HG03469 (cell line): ENCODE measurements around the gene DNAH14.

Source experiments
- ATAC-seq: cut with Tn5 transposase; IDR thresholded peaks from one replicate; pipeline ENCODE4 v1.9.1; 2021; ENCODE audit warnings: mild to moderate bottlenecking, moderate library complexity, moderate number of reproducible peaks; ENCODE audit not compliant: unreplicated experiment

The DNAH14 gene

GRCh38 chr1:225424562-225425200 lies 495.2 kb downstream of the DNAH14 start:
- no peak for ATAC-seq

DNA sequence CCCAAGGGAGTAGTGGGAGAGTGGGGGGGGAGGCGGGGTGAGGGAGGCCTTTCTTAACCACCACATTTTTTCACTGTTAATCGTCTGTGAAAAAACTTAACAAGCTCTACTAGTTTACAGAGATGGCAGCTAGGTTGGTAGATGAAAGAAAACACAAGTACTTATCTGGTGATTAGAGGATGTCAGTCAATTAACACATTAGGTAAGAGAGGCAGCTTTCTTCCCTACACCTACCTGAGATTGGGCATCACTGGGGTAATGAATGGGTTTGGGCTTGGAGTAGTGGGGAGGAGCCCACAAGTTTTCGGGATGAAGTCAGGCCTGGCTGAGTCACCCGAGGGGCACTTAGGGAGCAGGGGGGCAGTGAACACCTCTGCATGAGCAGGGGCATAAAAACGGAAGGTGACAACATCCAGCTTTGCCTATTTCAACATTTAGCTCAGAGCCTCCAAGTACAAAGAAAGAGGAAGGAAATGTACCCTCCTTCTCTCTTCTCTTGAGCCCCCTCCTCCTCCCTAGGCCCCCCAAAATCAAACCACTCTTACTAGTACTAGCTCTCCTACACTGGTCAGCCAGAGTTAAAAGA lies 495.8 kb downstream of the DNAH14 start:
- no peak for ATAC-seq

DNA sequence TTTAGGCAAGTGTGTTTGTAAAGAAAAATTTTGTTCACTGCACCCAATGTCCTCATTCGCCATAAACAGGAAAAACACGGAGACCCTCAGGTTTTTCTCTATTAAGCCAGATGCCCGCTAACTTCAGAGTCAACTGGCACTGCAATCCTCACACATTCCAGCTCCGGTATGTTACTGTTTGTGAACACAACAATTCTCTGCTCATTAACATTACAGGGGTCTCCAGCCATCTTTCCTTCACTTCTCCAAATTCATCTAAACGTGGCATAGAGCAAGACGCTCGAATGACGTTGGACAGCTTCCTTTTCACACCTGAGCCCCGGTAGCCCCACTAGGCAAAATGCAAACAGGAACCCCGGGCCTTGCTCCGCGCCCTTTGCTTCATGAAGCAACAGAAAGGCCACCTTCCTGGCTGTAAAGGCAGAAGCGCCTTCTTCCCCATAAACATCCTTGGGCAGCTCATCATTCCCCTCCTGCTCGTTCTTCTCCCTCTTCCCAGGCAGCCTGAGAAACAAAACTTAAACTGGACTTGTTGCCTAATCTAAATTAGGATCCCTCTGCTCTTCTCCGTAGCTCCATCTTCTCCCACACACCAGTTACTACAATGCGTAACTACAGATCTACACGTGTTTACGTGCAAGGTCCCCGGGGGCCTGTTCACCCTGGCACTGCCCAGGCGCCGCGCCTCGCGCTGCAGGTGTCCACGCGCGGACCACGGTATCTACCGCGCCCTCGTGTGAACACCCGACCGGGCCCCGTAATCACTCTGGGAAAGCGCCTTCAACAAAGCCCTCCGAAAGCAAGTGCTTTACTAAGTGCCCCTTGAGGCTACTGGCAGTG lies 497.1 kb downstream of the DNAH14 start:
- no peak for ATAC-seq

DNA sequence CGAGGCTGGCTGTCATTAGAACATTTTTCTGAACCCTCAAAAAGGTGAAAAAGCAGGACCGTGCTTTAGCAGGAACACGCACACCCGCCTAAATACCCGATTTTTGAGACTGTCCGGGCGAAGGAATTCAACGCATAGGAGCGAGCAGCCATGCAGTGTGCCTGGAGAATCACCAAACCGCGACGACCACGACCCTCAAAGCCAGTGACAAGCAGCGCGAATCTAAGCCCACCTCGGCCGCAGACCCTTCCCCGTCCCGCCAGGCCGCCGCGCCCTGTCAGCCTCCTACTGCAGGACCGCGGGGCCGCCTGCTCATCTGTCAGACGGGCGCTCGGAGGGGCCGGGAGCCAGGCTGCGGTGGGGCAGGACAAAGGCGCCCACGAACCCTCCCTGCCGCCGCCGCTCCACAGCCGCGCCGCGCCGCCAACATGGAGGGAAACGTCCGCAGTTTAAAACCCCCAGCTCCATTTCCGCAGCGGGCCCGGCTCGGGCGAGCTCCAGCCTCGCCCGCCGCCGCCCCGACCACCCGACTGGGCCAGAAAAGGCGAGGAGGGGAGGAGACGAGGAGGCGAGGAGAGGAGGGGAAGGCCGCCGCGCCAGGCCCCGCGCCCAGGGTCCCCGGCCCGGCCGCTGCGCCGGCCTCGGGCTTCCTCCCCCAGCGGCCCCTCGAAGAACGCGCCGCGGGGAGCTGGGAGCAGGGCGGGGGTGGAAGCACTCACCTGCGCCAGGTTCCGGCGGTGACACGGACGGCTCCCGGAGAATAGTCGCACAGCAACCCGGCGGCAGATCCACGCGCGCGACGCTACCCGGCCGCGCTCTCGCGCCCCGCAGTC lies 498.0 kb downstream of the DNAH14 start, which contains the start of gene LBR:
LBR (minus strand) TSS at position 804 of the 833 bp plus-strand sequence. CDS start 3,963 bp downstream, outside the sequence.
- ATAC-seq, result peak; percentile 7

GRCh38 chr1:225428068-225428880 lies 498.8 kb downstream of the DNAH14 start:
- peak; percentile 82 for ATAC-seq

GRCh38 chr1:225428881-225429455 lies 499.5 kb downstream of the DNAH14 start:
- no peak for ATAC-seq

DNA sequence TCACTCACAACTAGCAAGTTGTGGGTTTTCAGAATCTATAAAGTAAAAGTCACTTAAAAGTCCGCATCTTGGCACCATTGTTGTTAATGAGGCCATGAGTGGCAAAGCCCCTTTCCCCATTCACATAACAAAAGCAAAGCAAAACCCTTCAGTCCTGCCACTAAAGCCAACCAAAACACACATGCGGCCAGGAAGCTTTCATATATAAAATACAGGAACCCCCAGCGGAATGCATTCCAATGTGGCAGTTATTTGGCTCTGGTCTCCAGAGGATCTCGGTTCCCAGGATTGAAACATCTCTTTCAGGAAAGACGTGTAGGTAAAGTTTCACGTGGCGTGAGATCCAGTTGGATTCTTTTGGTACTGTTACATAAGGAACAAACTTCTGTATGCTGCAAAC lies 500.8 kb downstream of the DNAH14 start:
- no peak for ATAC-seq

- no peak for ATAC-seq
These were observed 501.8 kb downstream of the DNAH14 start for GRCh38 chr1:225431081-225431863.

DNA sequence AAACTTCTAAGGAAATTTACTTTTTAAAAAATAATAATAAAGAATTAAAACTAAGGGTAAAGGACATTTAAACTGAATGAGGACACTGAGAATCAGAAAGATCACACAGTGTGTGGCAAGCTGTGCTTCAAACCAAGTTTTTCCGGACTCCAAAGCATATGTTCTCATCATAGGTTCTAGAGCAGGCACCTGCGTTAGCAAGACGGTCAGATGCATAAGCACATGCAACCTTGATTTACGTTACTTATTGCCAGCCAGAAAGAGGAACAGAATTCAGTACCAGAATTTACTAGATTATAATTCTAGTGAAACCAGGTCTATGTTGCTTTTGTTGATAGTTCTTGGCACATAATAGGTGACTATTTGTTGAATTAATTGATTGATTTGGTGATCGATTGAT lies 504.6 kb downstream of the DNAH14 start:
- ATAC-seq, result no peak

- ATAC-seq, result no peak
These were observed 505.6 kb downstream of the DNAH14 start for GRCh38 chr1:225435076-225435475.

GRCh38 chr1:225435487-225435886 lies 506.0 kb downstream of the DNAH14 start:
- ATAC-seq, result no peak

DNA sequence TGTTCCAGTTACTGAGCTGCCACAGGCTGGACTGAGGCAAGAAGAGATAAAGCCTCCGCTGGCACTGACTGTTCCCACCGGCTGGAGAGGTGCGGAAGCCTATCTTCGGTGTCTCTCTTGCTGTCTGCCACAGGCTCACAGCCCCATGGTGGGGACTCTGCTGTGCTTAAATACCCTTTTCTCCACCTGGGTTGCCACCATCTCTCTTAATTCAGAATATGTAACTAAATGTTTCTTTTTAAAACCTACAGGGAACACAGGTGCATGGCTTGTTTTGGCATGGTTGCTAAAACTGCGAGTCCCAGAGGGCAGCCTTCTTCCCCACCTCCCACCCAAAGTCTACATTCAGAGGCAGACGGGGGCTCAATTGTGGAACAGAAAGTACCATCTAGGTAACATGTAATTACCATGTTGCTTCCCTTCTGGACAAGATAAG lies 506.5 kb downstream of the DNAH14 start:
- ATAC-seq, result no peak

DNA sequence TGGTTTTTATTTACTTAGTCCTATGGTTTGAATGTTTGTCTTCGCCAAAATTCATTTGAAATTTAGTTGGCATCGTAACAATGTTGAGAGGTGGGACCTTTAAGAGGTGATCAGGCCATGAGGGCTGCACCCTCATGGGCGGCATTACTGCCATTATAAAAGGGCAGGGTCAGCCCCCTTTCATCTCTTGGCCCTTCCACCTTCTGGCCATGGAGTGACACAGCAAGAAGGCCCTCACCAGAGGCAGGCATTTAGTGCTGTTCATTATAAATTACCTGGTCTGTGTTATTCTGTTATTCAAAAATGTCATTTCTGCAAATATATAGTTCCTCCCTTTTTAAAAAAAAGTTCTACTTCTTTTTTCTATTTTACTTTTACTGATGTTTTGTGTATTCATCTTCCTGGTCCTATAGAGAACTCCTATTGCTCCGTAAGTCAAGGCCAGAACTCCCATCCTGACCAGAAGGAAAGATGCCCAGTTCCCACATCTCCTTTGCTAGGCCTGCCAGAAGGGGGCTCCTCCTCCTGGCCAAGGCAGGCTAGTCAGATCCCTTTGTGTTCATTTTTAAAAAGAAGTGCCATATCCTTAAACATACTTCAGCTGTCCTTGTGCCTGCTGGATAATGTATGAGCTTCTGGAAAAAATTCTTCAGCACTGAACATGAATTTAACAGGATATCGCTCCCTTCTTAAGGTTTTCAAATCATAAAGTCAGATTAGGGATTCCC lies 508.4 kb downstream of the DNAH14 start:
- no peak for ATAC-seq

GRCh38 chr1:225440380-225441221 lies 511.1 kb downstream of the DNAH14 start:
- ATAC-seq, result no peak

- ATAC-seq, result no peak
These were observed 512.0 kb downstream of the DNAH14 start for GRCh38 chr1:225441314-225442122.

DNA sequence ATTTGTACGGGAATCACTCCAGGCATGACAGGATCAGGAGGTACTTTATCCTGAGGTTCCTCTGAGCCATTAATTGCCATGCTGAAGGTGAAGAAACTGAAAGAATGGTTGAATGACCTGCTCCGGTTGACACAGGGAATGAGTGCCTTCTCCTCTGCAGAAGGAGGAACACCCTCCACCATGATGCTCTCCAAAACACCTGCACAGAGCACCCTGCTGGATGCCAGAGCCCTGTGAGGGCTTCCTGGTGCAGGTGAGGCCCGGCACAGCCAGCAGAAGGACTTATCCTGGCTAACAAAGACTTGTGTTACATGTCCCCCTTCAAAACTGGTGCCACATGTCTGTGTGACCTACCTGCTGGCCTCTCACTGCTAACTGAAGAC lies 512.6 kb downstream of the DNAH14 start:
- ATAC-seq, result no peak
